Measurements from ENCODE around the gene CABLES2.

CABLES2 gene

DNA sequence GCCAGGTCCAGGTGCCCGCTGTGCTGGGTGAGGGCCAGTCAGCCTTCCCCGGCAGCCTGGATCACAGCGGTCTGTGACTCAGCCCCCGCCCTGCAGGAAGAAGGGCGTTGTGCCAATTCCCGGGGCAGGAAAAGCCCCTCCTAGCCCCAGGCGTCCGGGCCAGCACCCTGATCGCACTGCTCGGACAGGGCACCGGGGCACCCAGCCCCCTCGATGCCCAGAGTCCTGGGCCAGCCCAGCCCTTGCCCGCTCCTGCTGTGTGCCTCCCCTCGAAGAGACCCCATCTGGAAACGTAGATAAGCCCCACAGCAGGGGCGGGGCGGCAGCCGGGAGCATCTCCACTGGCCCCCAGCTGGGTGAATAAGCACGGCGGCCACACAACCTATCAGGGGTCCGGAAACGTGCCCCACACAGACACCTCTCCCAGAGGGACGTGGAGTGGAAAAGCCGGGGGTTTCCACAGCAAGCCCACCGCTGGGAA is 49.9 kb downstream of the CABLES2 start:
- peak; percentile 63 for DNase-seq

DNA sequence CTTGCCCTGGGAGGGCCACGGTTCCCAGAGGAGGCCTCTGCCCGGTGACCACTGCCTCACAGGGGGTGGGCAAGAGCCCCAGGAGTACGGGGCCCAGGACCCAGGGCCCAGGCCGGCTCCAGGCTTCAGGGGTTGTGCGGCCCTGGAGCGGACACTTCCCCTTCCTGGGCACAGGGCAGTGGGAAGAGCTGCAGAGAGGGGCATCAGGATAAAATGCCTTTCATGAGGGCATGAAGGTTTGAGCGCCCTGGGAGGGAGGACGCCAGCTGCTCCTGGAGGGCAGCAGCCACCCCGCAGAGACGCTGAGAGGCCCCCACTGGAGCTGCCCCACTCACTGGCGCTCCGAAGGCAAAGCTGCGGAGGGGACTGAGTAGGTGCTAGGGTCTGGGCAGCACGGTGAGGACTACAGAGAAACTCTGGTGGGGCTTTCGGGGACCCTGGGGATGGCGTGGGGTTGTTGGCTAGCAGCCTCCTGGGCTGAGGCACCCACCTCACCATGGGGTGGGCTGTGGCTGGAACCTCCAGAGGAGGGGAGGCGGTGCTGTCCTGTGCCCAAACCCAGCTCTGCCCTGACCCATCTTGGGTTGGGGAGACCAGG is 50.4 kb downstream of the CABLES2 start:
- DNase-seq: no peak

DNA sequence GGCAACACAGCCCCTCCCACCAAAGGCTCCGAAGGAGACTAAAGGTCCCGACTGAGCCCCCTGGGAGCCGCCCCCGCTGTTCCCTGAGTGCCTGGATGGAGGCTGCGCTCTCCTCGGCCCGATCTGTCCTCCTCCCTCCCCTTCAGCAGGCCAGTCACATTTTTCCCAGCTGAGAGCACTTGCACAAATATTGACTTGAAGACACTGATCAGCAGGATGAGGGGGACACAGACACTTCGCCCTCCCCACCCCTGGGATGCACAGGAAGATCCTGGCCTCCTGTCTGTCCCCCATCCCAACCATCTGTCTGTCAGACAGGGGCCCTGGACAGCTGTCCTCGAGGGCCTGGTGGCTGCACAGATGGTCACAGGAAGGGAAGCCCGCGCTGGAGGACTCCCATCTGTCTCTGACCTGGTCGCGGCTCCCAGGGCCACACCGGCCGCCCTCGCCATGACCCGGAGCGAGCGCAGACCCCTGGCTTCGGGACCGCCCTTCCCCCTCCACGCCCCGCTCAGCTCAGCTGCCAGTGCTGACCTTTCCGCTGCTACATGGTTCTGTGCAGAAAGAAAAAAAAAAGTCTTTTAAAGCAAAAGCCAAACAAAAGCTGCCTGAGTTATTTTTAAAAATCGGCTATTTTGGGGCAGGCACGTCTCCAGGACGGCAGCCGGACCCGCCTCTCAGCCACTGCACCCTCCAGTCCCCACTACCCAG is 51.1 kb downstream of the CABLES2 start:
- no peak for DNase-seq

DNA sequence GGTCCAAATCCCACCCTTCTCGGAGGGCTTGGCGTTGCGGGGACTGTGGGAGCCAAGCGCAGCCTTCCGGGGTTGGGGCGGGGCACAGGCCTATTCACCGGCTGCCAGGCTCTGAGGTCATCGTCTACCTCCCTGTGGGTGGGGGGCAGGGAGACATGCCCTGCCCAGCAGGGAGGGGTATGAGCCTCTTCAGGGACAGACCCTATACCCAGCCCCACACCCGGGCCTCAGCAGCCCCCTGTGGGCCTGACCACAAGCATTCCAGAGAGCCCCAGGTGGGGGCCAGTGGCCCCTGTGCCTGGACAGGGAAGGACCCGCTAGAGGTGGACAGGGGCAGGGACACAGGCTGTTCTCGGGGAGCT is 51.6 kb downstream of the CABLES2 start:
- DNase-seq: peak; percentile 32

DNA sequence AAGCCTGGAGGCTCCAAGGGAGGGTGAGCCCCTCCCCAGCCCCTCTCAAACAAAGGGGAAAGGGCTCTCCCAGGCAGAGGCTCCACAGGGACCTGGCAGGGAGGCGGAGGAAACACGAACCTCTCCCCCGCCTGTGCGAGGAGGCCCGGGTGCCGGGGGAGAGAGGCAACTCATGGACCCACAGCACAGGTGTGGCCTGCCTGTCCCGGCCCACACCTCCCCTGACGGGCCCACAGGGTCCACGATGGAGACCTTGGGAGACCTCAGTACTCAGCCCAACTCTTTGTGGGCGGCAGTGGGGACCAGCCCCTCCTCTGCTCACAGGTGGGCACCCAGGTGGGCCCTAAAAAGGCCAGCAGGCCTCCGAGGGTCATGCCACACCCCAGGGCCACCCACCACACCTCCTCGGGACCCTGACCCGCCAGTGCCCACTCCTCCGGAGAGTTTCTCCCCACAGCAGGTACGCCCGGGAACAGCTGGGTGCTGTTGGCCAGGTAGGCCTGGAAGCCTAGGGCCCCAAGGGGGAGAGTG is 52.2 kb downstream of the CABLES2 start:
- no peak for DNase-seq

DNA sequence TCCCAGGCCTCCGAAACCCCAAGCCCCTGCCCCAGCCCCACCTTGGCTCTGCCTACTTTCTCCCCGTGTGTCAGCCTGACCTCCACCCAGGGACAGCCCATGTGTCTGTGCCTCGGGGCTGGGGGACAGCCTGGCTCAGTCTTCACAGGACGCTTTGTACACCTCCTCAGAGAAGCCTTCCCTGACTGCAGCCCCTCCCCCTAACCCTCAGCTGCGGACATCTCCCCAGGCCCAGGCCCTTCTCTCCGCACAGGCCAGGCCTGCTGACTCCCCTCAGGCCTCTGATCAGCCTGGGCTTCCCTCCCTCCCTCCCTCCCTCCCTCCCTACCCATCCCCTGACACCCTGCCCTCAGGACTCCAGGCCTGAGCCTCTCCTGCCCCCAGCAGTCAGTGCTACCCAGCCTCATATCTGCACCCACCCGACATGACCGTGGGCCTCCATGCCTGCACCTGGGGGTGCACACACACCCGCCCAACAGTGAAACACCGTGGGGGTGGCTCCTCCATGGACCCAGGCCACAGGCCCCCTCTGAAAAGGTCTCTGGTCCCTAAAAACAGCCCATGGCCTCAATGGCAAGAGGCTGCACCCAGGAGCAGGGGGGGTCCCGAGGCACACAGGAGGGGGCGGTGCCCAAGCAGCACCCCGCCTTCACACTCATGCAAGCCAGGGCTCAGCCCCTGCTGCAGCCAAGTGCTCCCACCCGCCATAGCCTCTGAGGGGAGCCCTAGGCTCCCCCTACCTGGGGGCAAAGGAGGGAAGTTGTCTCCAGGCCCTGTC is 52.9 kb downstream of the CABLES2 start:
- no peak for DNase-seq

DNA sequence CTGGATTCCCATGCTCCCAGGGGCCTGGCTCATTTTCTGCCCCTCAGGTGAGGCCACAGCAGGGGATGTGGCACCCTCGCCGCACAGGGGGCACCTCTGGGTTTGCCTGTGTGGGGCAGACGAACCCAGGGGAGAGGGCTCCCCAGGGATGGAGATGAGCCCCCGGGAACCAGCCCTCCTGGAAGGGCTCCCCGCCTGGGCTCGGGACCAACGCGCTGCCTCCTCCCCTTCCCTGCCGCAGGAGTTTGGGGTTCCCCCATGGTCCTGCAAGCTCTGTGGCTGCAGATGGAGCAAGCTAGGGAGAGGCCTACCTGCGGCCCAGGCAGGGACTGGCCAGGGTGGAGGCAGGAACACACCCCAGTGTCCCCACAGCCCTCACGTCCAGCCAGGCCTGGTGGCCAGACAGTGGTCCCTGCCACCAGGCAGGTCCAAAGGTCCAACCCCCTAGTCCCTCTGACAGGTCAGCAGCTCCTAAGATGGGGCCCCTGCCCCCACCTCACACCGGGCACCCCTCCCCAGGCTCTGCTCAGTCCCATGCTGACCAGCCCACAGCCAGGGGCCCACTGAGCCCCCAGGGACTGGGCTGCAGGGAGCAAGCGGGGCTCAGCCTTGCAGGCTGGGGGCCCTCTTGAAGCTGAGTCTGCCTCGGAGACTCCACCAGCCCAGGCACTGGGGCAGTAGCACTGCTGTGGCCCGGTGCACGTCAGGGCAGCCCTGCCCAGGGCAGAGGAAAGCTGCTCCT is 53.6 kb downstream of the CABLES2 start:
- DNase-seq: no peak

DNA sequence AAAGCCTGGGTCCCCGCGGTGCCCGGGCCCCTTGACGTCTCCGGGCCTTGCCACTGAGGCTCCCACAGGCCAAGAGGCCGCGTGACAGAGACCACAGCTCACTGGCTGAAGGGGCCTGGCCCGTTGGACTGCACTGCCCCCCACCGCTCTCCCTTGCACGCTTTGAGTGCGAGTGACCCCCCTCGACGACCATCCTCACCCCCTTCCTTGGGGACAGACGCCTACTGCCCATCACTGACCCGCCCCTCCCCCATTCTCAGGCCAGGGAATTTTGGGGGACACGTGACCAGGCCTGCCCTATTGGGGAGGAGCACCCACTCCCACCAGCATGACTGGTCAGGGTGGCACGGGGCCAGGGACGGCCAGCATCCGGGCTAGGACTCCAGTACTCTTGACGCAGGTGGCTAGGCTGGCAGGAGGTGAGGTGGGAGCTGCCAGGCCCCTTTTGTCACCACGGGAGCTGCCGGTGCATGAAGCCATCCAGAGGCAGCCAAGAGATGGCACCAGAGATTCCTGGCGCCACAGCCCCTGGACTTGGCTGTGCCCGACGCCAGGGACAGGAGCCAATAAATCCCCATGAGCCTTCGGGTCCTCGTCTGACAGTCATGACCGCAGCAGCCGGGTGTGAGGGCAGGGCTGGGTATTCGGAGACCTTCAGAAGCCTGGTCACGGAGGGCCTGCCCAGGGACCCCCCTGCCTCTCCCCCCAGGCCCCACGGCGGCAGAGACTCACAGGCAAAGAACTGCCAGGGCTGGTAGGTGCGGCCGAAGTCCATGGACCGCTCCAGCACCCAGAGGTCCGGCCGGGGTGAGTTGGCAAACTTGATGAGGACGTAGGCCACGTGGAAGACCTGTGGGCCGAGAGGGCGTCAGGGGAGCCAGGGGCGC is 54.4 kb downstream of the CABLES2 start:
- no peak for DNase-seq

DNA sequence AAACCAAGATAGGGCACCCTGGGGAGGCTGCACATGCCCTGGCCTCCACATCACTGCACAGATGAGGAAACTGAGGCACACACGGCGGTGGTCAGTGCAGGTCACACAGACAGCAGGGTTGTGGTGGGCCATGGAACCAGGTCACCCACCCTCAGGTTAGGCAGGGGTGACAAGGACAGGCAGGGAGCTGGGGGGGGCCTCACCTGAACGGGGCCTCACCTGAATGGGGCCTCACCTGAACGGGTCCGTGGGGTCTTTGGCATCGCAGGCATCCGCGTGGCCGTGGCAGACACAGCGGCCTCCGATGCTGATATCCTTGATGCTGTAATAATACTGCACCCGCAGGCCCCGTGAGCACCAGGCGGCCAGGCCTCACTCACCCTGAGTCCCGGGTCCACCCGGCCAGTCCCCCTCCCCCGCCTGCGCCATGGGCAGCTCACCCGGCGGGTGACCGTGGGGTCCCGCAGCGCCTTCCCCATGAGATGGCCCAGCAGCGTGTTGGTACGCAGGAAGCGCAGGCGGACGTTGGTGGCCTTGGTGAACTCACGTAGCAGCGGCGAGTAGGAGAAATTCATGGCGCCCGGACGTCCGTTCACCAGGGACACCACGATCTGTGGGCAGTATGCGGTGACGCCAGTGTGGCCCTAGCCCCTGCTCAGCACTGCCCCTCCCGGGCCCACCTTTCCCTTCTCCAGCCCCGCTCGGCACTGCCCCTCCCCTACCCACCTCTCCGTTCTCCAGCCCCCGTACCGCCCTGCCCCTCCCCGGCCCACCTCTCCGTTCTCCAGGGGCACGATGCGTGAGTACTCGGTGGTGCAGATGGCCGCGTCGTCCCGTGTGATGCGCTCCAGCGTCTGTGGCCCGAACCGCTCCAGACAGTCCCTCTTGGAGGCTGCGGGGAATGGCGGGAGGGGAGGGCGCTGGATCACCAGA is 55.4 kb downstream of the CABLES2 start:
- no peak for DNase-seq

DNA sequence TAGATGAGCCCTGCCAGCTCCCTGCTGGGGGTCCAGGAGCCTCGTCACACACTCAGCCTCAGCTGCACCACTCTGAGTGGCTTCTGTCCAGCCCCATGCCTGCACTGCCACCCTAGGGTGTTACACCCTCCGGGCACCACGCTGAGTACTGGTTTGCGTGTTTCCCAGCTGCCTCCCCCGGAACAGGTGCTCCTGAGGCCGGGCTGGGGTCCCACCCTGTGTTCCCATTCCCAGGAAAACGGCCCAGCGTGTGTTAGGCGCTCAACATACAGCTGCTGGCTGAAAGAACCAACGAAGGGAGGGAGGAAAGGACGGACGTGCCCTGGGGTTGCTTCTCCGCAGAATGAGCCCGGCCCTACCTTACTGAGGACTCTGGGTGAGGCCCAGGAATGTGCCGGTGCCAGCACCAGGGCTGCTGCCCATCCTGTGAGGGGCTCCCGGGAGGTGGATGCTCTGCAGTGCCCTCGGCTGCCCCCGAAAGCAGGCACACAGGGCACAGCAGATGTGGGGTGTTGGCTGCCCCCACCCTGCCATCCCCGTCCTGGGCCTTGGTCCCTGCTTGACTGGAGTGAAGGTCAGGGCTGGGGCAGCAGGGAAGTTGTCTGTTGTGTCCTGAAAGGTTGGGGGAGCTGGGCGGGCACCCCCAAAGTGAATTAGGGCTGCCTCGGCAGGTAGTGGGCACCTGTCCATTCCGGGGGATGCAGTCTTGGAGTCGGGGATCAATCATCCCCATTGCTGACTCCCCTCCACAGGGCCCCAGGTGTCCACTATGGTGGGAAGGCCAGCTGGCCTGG is 56.3 kb downstream of the CABLES2 start:
- DNase-seq: no peak

DNA sequence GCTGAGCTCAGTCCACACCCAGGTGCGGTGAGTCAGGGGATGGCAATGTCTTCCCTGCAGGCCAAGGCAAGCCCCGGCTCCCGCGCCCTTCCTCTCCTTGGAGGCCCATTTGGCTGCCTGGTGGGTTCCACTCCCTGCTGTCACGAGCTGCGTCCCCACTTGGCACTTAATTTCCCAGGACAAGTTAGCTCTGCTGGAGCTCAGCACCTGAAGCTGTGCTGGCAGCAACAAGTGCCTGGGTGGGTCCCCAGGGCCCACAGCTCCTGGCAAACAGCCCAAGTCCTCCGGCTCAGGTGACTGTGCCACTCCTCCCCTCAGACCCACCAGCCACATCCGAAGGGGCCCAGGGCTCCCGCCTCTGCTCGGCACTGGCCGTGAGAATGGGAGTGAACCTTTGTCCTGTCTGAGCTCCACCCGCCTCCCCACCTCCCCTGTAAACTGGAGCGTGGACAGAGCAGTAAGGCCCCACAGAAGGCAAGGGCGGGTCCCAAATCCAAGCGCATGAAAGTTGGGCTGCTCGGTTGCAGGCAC is 56.9 kb downstream of the CABLES2 start:
- no peak for DNase-seq

DNA sequence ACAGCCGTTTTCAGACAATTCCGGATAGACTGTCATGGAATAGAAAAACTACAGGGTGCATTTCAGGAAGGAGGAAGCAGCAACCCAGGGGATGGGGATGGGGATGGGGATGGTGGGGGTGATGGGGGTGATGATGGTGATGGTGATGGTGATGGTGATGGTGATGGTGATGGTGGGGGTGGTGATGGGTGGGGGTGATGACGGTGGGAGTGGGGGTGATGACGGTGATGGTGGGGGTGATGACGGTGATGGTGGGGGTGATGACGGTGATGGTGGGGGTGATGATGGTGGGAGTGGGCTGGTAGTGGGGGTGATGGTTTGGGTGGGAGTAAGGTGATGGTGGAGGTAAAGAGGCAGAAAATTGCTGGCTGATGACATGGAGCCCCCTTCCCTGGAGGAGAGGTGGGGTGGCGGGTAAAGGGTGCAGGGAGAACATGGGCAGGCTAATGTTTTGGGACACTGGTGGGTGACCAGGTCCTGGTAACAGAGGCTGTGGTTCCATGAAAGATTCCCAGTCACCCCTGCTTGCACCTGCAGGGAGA is 57.5 kb downstream of the CABLES2 start:
- DNase-seq: no peak

DNA sequence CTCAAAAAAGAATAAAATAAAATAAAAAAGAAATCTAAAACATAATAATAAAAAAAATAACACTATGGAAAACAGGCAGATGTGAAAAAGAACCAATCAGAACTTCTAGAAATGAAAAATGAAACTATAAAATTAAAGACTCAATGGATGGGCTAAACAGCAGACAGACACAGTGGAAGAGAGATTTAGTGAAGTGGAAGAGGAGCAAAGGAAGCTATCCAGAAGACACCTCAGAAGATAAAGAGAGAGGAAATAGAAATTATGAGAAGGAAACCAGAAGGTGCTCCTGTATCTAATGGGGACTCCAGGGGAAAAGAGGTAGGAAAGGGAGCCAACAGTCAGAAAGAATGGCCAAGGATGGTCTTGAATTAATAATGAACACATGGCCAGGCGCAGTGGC is 58.5 kb downstream of the CABLES2 start:
- DNase-seq: no peak

DNA sequence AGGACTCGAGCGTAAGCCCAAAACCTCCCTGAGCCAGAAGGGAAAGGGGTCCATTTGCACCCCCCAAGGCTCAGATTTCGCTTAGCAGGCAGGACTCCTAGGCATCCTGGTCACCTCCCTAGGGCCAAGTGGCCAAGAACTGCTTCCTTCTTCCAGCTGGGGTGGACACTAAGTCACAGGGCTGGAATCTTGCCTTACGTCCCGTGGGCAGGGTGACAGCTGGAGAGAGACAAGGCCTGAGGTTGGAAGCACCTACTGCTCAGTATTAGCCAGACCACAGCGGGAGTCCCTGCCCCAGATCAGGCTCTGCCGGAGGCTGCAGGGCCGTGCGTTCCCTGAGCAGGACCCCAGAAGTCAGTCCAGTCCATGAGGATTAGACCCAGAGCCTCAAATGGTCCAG is 59.6 kb downstream of the CABLES2 start:
- DNase-seq: no peak

DNA sequence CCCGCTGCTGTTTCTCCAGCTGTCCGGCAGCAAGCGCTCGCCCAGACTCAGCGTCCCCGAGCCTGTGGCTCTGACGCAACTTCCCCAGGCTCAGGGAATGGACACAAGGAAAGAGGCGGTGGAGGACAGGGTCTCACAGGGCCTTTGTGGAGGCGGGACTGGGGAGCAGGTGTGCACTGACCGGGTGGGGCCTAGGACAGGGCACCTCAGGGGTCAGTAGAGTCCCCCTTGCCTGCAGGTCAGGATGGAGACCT is 60.0 kb downstream of the CABLES2 start:
- no peak for DNase-seq

DNA sequence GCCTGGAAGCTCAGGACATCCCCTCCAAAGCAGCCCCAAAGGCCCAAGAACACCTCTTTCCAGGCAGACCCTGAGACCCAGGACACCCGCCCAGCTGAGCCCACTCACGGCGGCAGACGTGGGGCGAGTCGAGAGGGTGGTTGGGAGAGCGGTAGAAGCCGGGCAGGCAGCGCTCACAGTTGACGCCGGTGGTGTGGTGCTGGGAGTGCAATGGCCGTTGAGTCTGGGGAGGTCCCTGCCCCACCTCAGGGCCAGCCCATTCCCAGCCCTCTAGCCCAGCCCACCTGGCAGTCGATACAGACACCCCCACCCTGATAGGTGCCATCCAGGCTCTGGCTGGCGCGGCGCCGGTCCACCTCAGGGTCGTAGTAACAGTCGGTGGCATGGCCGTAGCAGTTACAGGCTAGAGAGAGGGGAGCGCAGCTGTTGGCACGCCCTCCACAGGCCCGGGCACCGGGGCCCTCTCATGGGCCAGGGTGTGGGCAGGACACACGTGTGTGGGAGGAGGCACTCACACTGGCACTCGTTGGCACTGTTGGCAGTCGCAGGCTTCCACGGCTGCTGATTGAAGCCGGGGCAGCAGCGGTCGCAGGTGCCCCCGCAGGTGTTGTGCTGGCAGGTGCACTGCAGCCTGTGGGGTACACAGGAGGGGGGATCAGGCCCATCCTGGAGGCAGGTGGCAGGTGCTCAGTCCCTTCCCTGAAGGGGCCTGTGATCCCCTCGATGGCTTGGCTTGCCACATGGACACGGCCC is 60.5 kb downstream of the CABLES2 start:
- no peak for DNase-seq

DNA sequence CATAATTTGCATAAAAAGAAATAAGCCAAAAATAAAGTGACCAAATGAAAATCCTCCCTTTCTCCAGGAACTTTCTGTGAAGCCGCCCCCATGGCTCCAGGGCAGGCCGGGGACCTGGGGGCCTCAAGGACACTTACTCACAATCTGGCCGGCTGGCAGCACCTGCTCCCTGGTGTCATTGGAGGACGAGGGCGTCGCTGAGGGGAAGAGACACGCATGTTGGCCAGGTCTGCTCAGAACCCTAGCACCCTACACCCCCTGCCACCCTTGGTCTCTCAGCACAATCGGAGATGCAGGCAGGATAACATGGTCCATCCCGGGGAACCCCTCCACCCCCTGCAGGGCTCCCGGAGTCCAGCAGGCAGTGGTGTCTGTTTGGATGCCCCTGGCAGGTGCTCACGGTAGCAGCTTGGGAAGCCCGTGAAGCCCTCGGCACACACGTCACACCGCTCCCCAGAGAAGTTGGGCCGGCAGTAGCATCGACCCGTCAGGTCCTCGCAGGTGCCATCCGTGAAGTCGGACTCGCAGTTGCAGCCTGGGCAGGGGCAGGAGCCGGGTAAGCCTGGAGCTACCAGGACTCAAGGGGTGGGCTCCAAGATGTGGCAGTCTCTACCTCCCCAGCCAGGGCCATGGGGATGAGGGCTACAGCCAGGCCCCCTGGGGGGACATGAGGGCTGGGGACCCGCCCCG is 61.3 kb downstream of the CABLES2 start:
- DNase-seq: no peak

DNA sequence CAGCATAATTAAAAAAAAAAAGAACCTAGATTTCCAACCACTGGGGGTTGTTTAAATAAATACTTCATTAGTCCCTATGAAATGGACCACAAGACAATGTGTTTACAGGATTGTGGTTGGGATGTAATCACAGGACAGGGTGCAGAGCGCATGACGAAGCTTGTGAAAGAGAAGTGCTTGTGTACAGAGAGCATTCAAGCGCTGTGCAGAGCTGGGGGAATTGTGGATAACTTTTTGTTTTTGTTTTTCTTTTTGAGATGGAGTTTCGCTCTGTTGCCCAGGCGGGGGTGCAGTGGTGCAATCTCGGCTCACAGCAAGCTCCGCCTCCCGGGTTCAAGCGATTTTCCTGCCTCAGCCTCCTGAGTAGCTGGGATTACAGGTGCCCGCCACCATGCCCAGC is 62.3 kb downstream of the CABLES2 start:
- no peak for DNase-seq

All from fibroblast of upper back skin (primary cell).